BLaER1 (cell line): Measurements from ENCODE around the gene PLEKHA1.
A peak's percentile ranks its signal among the peaks of the same experiment; 100 is the strongest.

Source experiments
- H3K27ac ChIP-seq: shearing (Covaris generic); formaldehyde crosslinking; 2 replicates; pipeline ENCODE4 v1.8.1; 2022
- H3K27me3 ChIP-seq: shearing (Covaris generic); formaldehyde crosslinking; 2 replicates; pipeline ENCODE4 v1.8.1; 2022
- H3K36me3 ChIP-seq: shearing (Covaris generic); formaldehyde crosslinking; 2 replicates; pipeline ENCODE4 v1.8.1; 2022
- H3K4me1 ChIP-seq: shearing (Covaris generic); formaldehyde crosslinking; 2 replicates; pipeline ENCODE4 v1.8.1; 2022
- H3K4me2 ChIP-seq: shearing (Covaris generic); formaldehyde crosslinking; 2 replicates; pipeline ENCODE4 v1.8.1; 2022
- H3K4me3 ChIP-seq: shearing (Covaris generic); formaldehyde crosslinking; 2 replicates; pipeline ENCODE4 v1.8.1; 2022
- H3K9ac ChIP-seq: shearing (Covaris generic); formaldehyde crosslinking; 2 replicates; pipeline ENCODE4 v1.8.1; 2022
- H3K9me3 ChIP-seq: shearing (Covaris generic); formaldehyde crosslinking; 2 replicates; pipeline ENCODE4 v1.8.1; 2022
- H4K20me1 ChIP-seq: shearing (Covaris generic); formaldehyde crosslinking; 2 replicates; pipeline ENCODE4 v1.8.1; 2022
- Cebpa-rat ChIP-seq: shearing (Covaris generic); IDR thresholded peaks from 2 replicates; pipeline ENCODE4 v1.8.1; 2022

Gene PLEKHA1

DNA sequence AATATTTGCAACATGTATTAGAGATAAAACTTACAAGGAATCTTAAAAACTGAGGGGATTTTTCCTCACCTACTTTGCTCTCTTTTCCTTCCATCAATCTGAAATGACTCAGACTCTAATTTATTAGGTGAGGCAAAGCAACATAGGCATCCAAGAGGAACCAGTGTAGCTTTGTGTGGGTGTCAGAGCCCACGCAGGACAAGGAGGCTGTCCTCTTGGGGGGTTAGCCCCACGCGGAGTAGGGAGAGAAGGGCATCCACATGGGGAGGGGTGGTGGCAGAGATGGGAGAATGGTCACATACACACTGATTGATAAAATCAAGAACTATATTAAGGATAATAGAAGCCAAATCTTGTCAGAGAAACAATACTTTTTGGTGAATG, 46.1 kb downstream of the PLEKHA1 start:
- Histone ChIP-seq H3K9ac (no peak overlapping the region), H3K9me3 (no peaks in the 10 kb centered on the region), H3K4me1 (peaks cover 19% of the 10 kb centered on the region), H3K4me3 (no peak overlapping the region), H4K20me1 (no peaks in the 10 kb centered on the region), H3K36me3 (no peaks in the 10 kb centered on the region), H3K27ac (no peak overlapping the region), H3K4me2 (no peak overlapping the region), H3K27me3 (no peaks in the 10 kb centered on the region)
- no peak for TF ChIP-seq Cebpa-rat

DNA sequence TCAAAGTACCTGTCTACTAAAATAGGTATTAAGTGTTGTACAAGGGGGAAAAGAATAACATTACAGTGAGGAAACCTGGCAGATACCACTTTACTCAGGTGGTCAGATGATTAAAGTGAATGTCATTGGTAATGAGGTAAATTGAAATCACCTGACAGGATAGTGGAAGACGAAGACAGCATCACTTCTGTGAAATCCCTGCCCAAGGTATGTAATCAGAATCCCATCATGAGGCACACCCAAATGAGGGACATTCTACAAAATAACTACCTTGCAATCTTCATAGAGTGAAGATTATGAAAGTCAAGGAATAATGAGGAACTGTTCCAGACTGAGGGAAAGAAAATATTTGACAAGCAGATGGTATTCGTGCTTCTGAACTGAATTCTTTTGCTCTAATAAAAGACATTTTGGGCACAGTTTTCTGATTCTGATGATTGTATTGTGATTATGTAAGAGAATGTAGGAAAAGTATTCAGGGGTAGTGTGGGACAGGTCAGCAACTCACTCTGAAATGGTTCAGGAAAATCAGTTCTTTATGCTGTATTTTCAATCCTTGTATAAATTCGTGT, 46.6 kb downstream of the PLEKHA1 start:
- Histone ChIP-seq H3K27ac (no peak overlapping the region), H3K27me3 (no peaks in the 10 kb centered on the region), H3K4me3 (no peak overlapping the region), H3K9ac (no peak overlapping the region), H4K20me1 (no peaks in the 10 kb centered on the region), H3K4me2 (no peak overlapping the region), H3K9me3 (no peaks in the 10 kb centered on the region), H3K4me1 (peaks cover 19% of the 10 kb centered on the region), H3K36me3 (no peaks in the 10 kb centered on the region)
- no peak for TF ChIP-seq Cebpa-rat

DNA sequence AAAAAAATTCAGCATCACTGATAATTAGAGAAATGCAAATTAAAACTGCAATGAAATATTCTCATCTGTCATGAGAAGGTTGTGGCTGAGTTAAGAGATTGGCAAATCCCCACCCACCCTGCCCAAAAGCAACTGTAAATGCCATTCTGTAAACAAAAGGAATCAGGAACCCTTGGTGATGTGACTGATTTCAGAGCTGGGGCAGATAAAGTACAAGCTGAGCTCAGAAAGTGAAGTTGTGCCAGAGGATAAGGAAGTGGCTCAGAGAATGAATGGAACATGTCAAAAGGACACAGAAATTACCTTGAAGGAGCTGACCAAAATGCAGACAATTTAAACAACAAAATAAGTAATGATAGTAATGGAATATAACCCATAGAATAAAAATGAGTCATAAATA, 47.2 kb downstream of the PLEKHA1 start:
- no peak for TF ChIP-seq Cebpa-rat
- no peak overlapping the region for H3K4me2 ChIP-seq
- H3K27ac ChIP-seq, result no peak overlapping the region
- H3K4me3 ChIP-seq, result no peak overlapping the region
- no peaks in the 10 kb centered on the region for H3K27me3 ChIP-seq
- H3K36me3 ChIP-seq, result no peaks in the 10 kb centered on the region
- H3K9me3 ChIP-seq, result no peaks in the 10 kb centered on the region
- H4K20me1 ChIP-seq, result no peaks in the 10 kb centered on the region
- peaks cover 16% of the 10 kb centered on the region for H3K4me1 ChIP-seq
- H3K9ac ChIP-seq, result no peak overlapping the region

DNA sequence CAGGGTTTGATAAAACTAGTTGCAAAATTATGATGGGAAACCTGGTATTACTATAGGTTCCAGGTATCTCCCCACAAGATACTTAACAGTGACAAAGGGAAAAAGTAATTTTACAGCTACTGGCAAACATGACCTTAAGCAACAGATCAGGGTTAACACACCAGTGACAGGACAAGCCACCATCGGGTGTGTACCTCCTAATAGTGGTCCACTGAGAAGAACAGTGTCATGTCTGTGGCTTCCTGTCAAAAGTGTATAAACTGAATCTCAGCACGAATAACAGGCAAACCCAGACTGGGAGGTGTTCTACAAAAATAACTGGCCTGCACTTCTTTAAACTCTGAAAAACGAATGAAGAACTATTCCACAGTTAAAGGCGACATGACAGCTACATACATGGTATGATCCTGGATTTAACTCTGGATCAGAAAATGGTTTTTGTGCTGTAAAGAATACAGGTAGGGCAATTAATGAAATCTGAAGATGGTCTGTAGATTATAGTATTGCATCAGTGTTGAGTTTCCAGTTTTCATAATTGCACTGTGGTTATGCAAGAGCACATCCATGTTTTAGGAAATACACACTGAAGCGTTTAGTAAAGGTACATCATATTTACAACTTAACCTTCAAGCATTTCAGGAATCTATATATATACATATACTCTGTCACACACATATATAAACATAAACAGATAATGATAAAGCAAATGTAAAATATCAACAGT, 47.9 kb downstream of the PLEKHA1 start:
- H3K36me3 ChIP-seq, result no peaks in the 10 kb centered on the region
- peaks cover 16% of the 10 kb centered on the region for H3K4me1 ChIP-seq
- TF ChIP-seq Cebpa-rat, result no peak

DNA sequence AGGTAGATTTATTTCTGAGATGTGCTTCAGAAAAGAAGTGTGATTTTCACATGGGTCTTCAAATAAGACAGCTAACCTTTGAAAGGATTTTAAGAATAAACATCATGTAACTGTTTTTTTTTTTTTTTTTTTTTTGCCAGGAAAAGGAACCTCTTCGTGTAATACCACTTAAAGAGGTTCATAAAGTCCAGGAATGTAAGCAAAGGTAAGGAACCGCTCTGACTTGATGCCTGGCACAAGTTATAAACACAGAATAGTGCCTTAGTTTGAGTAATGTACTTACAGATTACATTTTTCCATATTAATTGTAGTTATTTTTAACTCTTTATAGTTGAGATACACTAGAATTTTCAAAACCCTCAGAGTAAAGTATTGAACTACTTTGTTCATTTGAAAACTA, 49.6 kb downstream of the PLEKHA1 start:
- no peak overlapping the region for H3K9ac ChIP-seq
- no peak overlapping the region for H3K4me3 ChIP-seq
- no peaks in the 10 kb centered on the region for H3K27me3 ChIP-seq
- H3K36me3 ChIP-seq, result no peaks in the 10 kb centered on the region
- H3K9me3 ChIP-seq, result no peaks in the 10 kb centered on the region
- H4K20me1 ChIP-seq, result no peaks in the 10 kb centered on the region
- H3K4me2 ChIP-seq, result no peak overlapping the region
- no peak for TF ChIP-seq Cebpa-rat
- peaks cover 17% of the 10 kb centered on the region for H3K4me1 ChIP-seq
- H3K27ac ChIP-seq, result no peak overlapping the region

More for the DNA sequence above, 47.9 kb downstream of the PLEKHA1 start:
- no peaks in the 10 kb centered on the region for H3K27me3 ChIP-seq
- H3K9ac ChIP-seq, result no peak overlapping the region
- H4K20me1 ChIP-seq, result no peaks in the 10 kb centered on the region
- no peak overlapping the region for H3K4me2 ChIP-seq
- no peaks in the 10 kb centered on the region for H3K9me3 ChIP-seq
- no peak overlapping the region for H3K27ac ChIP-seq
- no peak overlapping the region for H3K4me3 ChIP-seq

GRCh38 chr10:122426829-122427228, 52.3 kb downstream of the PLEKHA1 start:
- Histone ChIP-seq H3K4me3 (no peak overlapping the region), H3K9me3 (no peaks in the 10 kb centered on the region), H3K27ac (no peak overlapping the region), H3K9ac (no peak overlapping the region), H3K4me2 (peak overlapping the region; percentile 19; the same call in 1 of the 2 replicates), H3K36me3 (peaks cover 6% of the 10 kb centered on the region; the same call in 1 of the 2 replicates), H3K27me3 (no peaks in the 10 kb centered on the region), H4K20me1 (no peaks in the 10 kb centered on the region), H3K4me1 (peaks cover 25% of the 10 kb centered on the region)
- no peak for TF ChIP-seq Cebpa-rat

DNA sequence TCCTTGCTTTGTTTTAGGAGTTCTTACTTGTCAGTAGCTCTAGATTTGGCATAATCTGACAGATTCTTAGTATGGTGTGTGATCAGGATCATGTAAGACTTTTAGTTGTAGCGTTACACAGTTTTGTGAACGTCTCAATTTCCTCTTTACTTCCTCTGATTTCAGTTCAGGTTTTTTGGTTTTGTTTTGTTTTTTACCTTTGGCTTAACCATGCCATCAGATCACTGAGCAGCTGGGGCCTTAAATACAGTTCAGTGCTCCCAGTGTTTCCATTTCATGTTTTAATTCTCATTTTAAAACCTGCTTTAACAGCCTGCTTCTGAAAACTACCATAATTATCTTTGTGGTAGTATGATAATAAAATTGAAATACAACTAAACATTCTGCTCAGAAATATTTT, 52.8 kb downstream of the PLEKHA1 start:
- H3K27ac ChIP-seq, result no peak overlapping the region
- no peak overlapping the region for H3K9ac ChIP-seq
- no peak for TF ChIP-seq Cebpa-rat
- peak overlapping the region; percentile 19; the same call in 1 of the 2 replicates for H3K4me2 ChIP-seq
- no peaks in the 10 kb centered on the region for H4K20me1 ChIP-seq
- peaks cover 25% of the 10 kb centered on the region for H3K4me1 ChIP-seq
- peaks cover 6% of the 10 kb centered on the region; the same call in 1 of the 2 replicates for H3K36me3 ChIP-seq
- H3K9me3 ChIP-seq, result no peaks in the 10 kb centered on the region
- no peak overlapping the region for H3K4me3 ChIP-seq
- no peaks in the 10 kb centered on the region for H3K27me3 ChIP-seq

DNA sequence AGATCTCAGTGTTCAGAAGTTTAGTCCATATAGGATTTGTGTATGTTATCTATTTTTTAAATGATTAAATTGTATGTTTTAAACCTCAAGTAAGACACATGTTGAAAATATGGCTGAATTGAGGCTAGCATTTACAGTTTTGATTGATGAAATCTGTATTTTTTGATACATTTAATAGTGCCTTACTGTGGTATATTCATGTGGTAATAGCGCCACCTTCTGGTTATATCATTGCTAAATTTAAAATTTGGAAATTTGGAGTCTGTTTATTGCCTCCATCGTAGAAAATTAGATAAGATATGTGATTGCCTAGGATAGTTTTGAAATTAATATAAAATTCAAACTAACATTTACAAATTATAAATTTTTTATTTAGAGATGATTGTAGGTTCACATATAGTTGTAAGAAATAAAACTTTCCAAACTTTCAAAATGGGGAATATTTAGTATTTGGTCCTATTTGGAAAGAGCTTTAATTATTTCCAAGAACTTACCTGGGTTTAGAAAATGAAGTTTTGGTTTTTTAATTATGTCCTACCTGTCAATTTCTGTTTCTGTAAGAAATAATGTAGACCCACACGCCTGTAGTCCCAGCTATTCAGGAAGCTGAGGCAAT, 60.8 kb downstream of the PLEKHA1 start:
- H3K27me3 ChIP-seq, result no peaks in the 10 kb centered on the region
- H3K4me2 ChIP-seq, result no peak overlapping the region
- H3K9ac ChIP-seq, result no peak overlapping the region
- H3K4me3 ChIP-seq, result no peak overlapping the region
- H4K20me1 ChIP-seq, result no peaks in the 10 kb centered on the region
- H3K4me1 ChIP-seq, result no peaks in the 10 kb centered on the region
- H3K36me3 ChIP-seq, result no peaks in the 10 kb centered on the region
- peaks cover 7% of the 10 kb centered on the region for H3K9me3 ChIP-seq
- TF ChIP-seq Cebpa-rat, result no peak
- H3K27ac ChIP-seq, result no peak overlapping the region

DNA sequence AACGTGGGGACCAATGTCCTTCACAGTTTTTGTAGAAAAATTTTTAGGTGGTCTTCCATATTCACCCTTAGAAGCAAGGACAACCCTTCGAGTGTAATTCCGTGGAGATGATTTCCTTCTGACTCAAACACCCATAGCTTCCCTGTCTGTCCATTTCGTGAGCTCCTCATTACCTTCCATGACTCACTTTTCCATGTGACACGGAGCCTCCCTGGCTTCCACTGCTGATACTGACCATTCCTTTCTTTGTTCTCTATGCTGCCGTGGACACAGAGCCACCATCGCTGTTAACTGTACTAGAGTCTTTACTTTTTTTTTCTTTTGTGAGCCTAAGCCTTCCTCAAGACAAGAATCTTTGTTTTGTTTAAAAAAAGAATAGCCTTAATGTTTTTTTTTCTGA, 67.5 kb downstream of the PLEKHA1 start:
- Histone ChIP-seq H3K4me2 (no peak overlapping the region), H3K27me3 (no peaks in the 10 kb centered on the region), H4K20me1 (no peaks in the 10 kb centered on the region), H3K9me3 (peaks cover 7% of the 10 kb centered on the region), H3K27ac (no peak overlapping the region), H3K9ac (no peak overlapping the region), H3K36me3 (no peaks in the 10 kb centered on the region), H3K4me1 (peaks cover 11% of the 10 kb centered on the region), H3K4me3 (no peak overlapping the region)
- no peak for TF ChIP-seq Cebpa-rat

DNA sequence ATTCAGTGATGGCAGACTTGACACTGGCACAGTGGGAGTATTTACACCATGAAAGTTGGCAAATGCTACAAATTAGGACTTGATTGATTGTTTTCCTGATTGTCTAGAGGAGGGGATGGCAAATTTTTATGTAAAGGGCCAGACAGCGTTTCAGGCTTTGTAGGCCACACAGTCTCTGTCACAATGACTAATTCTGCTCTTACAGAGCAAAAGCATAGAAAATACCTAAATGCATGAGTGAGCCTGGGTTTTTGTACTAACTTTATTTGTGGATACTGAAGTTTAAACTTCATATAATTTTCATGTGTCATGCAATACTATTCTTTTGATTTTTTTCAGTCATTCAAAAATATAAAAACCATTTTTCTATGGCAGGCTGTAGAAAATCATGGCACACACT, 71.0 kb downstream of the PLEKHA1 start:
- TF ChIP-seq Cebpa-rat, result no peak
- no peak overlapping the region for H3K4me3 ChIP-seq

More for the DNA sequence above, 71.0 kb downstream of the PLEKHA1 start:
- Histone ChIP-seq H3K9ac (no peak overlapping the region), H3K4me1 (peaks cover 11% of the 10 kb centered on the region), H3K4me2 (peak overlapping the region; percentile 35; the same call in 1 of the 2 replicates), H3K36me3 (no peaks in the 10 kb centered on the region), H4K20me1 (no peaks in the 10 kb centered on the region), H3K9me3 (no peaks in the 10 kb centered on the region), H3K27ac (no peak overlapping the region), H3K27me3 (no peaks in the 10 kb centered on the region)
